Measurements from ENCODE around the gene ATG13.

GRCh38 chr11:46663277-46663940 lies 46.1 kb downstream of the ATG13 start:
- TF ChIP-seq CTCF (IDR thresholded peaks at IDR 0.05) = no peak
- TF ChIP-seq POLR2A (IDR thresholded peaks at IDR 0.05) = no peak

All from lower leg skin (tissue), 3 donors.